Measurements from ENCODE around the gene CDCA7. TPM values are rescaled to one million over a fixed set of nuclear protein-coding genes. Genes with fewer than 3 reads are reported as not detected.
A peak's percentile ranks its signal among the peaks of the same experiment; 100 is the strongest.

CDCA7 gene
- total RNA-seq, 4 donors from 2014 or later = 11.1 to 17.3 (median 12.5) TPM

GRCh38 chr2:173402405-173402974, 47.8 kb downstream of the CDCA7 start:
- H3K4me1 ChIP-seq = peaks cover 15% of the 10 kb centered on the region
- peaks cover 55% of the 10 kb centered on the region for H3K27me3 ChIP-seq
- H3K36me3 ChIP-seq = no peaks in the 10 kb centered on the region
- H3K4me3 ChIP-seq = peak overlapping the region; percentile 19
- WGBS = 3% methylated on average over 21 of the region's 21 CpGs
- H3K9me3 ChIP-seq = no peaks in the 10 kb centered on the region
- DNase-seq (ENCODE audit: low spot score in 2 of 2) = peak; percentile 86 to 89
- H3K27ac ChIP-seq = no peak overlapping the region
- TF ChIP-seq, protein P1, sequence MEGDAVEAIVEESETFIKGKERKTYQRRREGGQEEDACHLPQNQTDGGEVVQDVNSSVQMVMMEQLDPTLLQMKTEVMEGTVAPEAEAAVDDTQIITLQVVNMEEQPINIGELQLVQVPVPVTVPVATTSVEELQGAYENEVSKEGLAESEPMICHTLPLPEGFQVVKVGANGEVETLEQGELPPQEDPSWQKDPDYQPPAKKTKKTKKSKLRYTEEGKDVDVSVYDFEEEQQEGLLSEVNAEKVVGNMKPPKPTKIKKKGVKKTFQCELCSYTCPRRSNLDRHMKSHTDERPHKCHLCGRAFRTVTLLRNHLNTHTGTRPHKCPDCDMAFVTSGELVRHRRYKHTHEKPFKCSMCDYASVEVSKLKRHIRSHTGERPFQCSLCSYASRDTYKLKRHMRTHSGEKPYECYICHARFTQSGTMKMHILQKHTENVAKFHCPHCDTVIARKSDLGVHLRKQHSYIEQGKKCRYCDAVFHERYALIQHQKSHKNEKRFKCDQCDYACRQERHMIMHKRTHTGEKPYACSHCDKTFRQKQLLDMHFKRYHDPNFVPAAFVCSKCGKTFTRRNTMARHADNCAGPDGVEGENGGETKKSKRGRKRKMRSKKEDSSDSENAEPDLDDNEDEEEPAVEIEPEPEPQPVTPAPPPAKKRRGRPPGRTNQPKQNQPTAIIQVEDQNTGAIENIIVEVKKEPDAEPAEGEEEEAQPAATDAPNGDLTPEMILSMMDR (IDR thresholded peaks at IDR 0.05) = peak; percentile 74 to 83
- no peak for TF ChIP-seq POLR2A (IDR thresholded peaks at IDR 0.05)

DNA sequence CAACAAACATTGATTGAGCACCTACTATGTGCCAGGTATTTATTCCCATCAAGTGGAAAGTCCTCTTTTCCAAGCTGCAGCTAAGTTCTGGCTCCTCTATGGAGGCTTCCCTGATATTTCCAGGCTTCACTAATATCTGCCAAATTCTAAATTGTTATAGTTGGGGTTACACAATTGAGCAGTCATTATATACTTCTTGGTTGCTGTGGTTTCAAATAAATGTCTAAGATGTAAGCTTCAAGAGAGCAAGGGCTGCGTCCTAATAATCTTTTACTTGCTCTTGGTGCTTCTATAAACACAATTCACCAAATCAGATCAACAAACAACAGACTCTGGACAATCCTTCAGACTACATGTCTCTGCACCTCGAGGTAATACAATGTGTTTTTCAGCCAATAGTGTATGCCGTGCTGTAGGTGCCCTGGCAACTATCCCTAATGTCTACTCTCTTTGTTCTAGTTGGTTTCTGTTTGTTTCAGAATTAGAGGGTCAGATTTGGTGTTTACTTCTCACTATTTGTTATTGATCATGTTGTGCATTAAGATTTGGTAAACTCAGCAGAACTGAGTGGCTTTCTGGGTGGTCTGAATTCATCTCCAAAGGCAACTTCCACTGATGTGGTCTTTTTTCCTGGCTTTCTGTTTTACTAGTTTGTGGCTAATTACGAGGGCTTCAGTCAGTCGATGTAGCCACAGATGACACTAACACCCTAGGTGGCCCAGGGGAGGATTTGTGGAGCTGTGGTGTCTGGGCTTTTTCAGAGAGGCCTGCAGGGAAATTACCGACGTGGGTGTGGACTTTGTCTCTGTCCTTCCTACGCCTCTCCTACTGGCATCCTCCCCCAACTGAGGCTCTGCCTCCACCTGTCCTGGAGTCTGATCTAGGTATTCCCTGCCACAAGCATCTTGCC, 50.4 kb downstream of the CDCA7 start:
- WGBS = 61% methylated on average over 8 of the region's 8 CpGs
- no peak for TF ChIP-seq EP300 (IDR thresholded peaks at IDR 0.05)
- no peak for TF ChIP-seq POLR2A (IDR thresholded peaks at IDR 0.05)
- TF ChIP-seq POLR2AphosphoS5 (IDR thresholded peaks at IDR 0.05) = no peak
- TF ChIP-seq, protein P1 (IDR thresholded peaks at IDR 0.05) = no peak

GRCh38 chr2:173407176-173407575, 52.5 kb downstream of the CDCA7 start:
- no peak overlapping the region for H3K4me3 ChIP-seq
- no peaks in the 10 kb centered on the region for H3K9me3 ChIP-seq
- WGBS = 85% methylated on average over 5 of the region's 5 CpGs
- H3K36me3 ChIP-seq = no peaks in the 10 kb centered on the region
- no peak for TF ChIP-seq EP300 (IDR thresholded peaks at IDR 0.05)
- no peak for TF ChIP-seq POLR2AphosphoS5 (IDR thresholded peaks at IDR 0.05)
- no peak for TF ChIP-seq POLR2A (IDR thresholded peaks at IDR 0.05)
- TF ChIP-seq, protein P1 (IDR thresholded peaks at IDR 0.05) = no peak
- no peak overlapping the region for H3K27ac ChIP-seq
- peaks cover 7% of the 10 kb centered on the region for H3K4me1 ChIP-seq
- peaks cover 22% of the 10 kb centered on the region for H3K27me3 ChIP-seq
- DNase-seq (ENCODE audit: low spot score in 2 of 2) = no peak

More for the DNA sequence above, 50.4 kb downstream of the CDCA7 start:
- Histone ChIP-seq H3K4me1 (peaks cover 15% of the 10 kb centered on the region), H3K4me3 (no peak overlapping the region), H3K36me3 (no peaks in the 10 kb centered on the region), H3K27me3 (peaks cover 39% of the 10 kb centered on the region), H3K27ac (no peak overlapping the region), H3K9me3 (no peaks in the 10 kb centered on the region)
- DNase-seq (ENCODE audit: low spot score in 2 of 2) = no peak

DNA sequence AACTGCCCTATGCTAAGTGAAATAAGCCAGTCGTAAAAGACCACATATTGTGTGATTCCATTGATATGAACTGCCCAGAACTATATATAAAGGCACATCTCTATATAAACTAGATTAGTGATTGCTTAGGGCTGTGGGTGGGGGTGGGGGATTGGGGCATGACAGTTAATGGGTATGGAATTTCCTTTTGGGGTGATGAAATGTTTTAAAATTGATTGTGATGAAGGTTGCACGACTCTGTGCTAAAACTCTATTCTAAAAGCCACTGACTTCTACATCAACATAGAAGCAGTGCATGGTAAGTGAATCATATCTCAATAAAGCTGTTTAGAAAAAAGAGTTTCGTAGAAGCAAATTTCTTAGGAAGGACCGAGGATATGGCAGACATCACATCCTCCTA, 53.0 kb downstream of the CDCA7 start:
- Histone ChIP-seq H3K9me3 (no peaks in the 10 kb centered on the region), H3K4me1 (peaks cover 2% of the 10 kb centered on the region), H3K4me3 (no peak overlapping the region), H3K27ac (no peak overlapping the region), H3K36me3 (no peaks in the 10 kb centered on the region), H3K27me3 (peaks cover 19% of the 10 kb centered on the region)
- TF ChIP-seq POLR2AphosphoS5 (IDR thresholded peaks at IDR 0.05) (no peak), EP300 (IDR thresholded peaks at IDR 0.05) (no peak), POLR2A (IDR thresholded peaks at IDR 0.05) (no peak)
- TF ChIP-seq, protein P1 (IDR thresholded peaks at IDR 0.05) = no peak
- DNase-seq (ENCODE audit: low spot score in 2 of 2) = no peak
- WGBS = 92% methylated on average over 4 of the region's 4 CpGs

DNA sequence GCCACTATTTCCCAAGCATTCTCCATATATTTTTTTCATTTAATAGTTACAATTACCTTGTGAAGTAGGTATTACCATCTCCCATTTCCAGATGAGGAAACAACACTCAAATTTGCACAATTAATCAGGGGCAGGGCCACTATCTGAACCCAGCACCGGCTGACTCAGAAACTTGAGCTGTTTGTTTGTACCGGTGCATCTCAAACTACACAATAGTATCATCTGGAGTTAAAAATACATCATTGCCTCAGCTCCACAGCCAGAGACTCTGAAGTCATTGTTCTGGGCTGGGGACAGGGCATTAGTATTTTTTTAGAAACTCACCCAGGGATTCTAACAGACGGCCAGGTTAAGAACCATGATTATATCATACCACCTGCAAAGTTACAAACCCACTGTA, 55.9 kb downstream of the CDCA7 start:
- no peak for DNase-seq (ENCODE audit: low spot score in 2 of 2)
- H3K9me3 ChIP-seq = no peaks in the 10 kb centered on the region
- TF ChIP-seq EP300 (IDR thresholded peaks at IDR 0.05) = no peak
- TF ChIP-seq POLR2AphosphoS5 (IDR thresholded peaks at IDR 0.05) = no peak
- TF ChIP-seq, protein P1 (IDR thresholded peaks at IDR 0.05) = no peak
- TF ChIP-seq POLR2A (IDR thresholded peaks at IDR 0.05) = no peak
- no peak overlapping the region for H3K4me3 ChIP-seq
- no peaks in the 10 kb centered on the region for H3K4me1 ChIP-seq
- 79% methylated on average over 3 of the region's 3 CpGs for WGBS
- no peak overlapping the region for H3K27ac ChIP-seq
- H3K36me3 ChIP-seq = no peaks in the 10 kb centered on the region
- H3K27me3 ChIP-seq = no peaks in the 10 kb centered on the region

All from suprapubic skin (tissue), 4 donors.